ENCODE results near the gene NBEA. TPM values are rescaled to one million over a fixed set of nuclear protein-coding genes. Genes with fewer than 3 reads are reported as not detected.
A peak's percentile ranks its signal among the peaks of the same experiment; 100 is the strongest.

Gene NBEA
- total and polyA plus RNA-seq, 8 donors, result 1.6 to 36.0 (median 7.7) TPM

- Histone ChIP-seq H3K27me3 (no peaks in the 10 kb centered on the region), H3K9me3 (no peaks in the 10 kb centered on the region), H3K4me1 (no peaks in the 10 kb centered on the region), H3K27ac (no peak overlapping the region), H3K36me3 (no peaks in the 10 kb centered on the region), H3K4me3 (no peak overlapping the region)
- no peak for TF ChIP-seq EP300 (IDR thresholded peaks at IDR 0.05)
- TF ChIP-seq POLR2A (IDR thresholded peaks at IDR 0.05), result no peak
- TF ChIP-seq POLR2AphosphoS5 (IDR thresholded peaks at IDR 0.05), result no peak
- TF ChIP-seq CTCF (IDR thresholded peaks at IDR 0.05), result no peak
- intact Hi-C loops (cut with DNase I; ENCODE audit: low total_unique reads), result no loop called here
- no peak for DNase-seq
- 69 to 84% (median 81%) methylated on average over 3 of the region's 3 CpGs for WGBS, 5 donors
These were observed 615.4 kb downstream of the NBEA start for GRCh38 chr13:35557475-35557874.

- H3K36me3 ChIP-seq, result no peaks in the 10 kb centered on the region
- no peaks in the 10 kb centered on the region for H3K9me3 ChIP-seq
- no peaks in the 10 kb centered on the region for H3K4me1 ChIP-seq
- intact Hi-C loops (cut with DNase I; ENCODE audit: low total_unique reads), result no loop called here
- no peak for DNase-seq
- TF ChIP-seq EP300 (IDR thresholded peaks at IDR 0.05) (no peak), CTCF (IDR thresholded peaks at IDR 0.05) (no peak), POLR2AphosphoS5 (IDR thresholded peaks at IDR 0.05) (no peak), POLR2A (IDR thresholded peaks at IDR 0.05) (no peak)
- no peak overlapping the region for H3K4me3 ChIP-seq
- no peak overlapping the region for H3K27ac ChIP-seq
- H3K27me3 ChIP-seq, result no peaks in the 10 kb centered on the region
- 75 to 92% (median 89%) methylated on average over 2 of the region's 2 CpGs for WGBS, 5 donors
These were observed 619.5 kb downstream of the NBEA start for GRCh38 chr13:35561540-35561939.

GRCh38 chr13:35565273-35565672 is 623.2 kb downstream of the NBEA start:
- 92 to 98% (median 97%) methylated on average over 1 of the region's 1 CpG for WGBS, 5 donors

DNA sequence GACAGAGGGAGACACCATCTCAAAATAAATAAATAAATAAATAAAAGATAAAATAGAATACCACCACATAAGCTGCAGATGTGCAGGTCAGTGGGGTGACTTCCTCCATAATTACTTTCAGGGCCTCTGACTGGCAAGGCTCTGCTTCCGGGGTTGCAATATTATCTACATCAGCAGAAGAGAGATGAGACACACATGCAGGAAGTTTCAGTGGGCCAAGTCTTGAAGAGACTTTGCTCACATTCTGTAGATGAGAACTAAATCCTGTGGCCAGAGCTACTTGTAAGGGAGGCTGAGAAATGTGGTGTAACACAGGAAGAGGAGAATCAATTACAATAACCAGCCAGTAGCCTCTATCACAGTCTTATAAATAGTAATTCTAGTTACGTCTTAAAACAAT is 624.3 kb downstream of the NBEA start:
- 79 to 92% (median 82%) methylated on average over 2 of the region's 2 CpGs for WGBS, 5 donors
- no peaks in the 10 kb centered on the region for H3K4me1 ChIP-seq
- DNase-seq, result peak in 1 of 2 donors; percentile 10
- H3K36me3 ChIP-seq, result no peaks in the 10 kb centered on the region
- no peak overlapping the region for H3K27ac ChIP-seq
- H3K9me3 ChIP-seq, result no peaks in the 10 kb centered on the region
- H3K27me3 ChIP-seq, result no peaks in the 10 kb centered on the region
- H3K4me3 ChIP-seq, result no peak overlapping the region
- intact Hi-C loops (cut with DNase I; ENCODE audit: low total_unique reads), result no loop called here
- TF ChIP-seq EP300 (IDR thresholded peaks at IDR 0.05) (no peak), POLR2AphosphoS5 (IDR thresholded peaks at IDR 0.05) (no peak), POLR2A (IDR thresholded peaks at IDR 0.05) (no peak), CTCF (IDR thresholded peaks at IDR 0.05) (no peak)

More at GRCh38 chr13:35565273-35565672, 623.2 kb downstream of the NBEA start:
- Histone ChIP-seq H3K4me3 (no peak overlapping the region), H3K27ac (no peak overlapping the region), H3K27me3 (no peaks in the 10 kb centered on the region), H3K36me3 (no peaks in the 10 kb centered on the region), H3K9me3 (no peaks in the 10 kb centered on the region), H3K4me1 (no peaks in the 10 kb centered on the region)
- DNase-seq, result no peak
- intact Hi-C loops (cut with DNase I; ENCODE audit: low total_unique reads), result no loop called here
- TF ChIP-seq POLR2AphosphoS5 (IDR thresholded peaks at IDR 0.05), result no peak
- no peak for TF ChIP-seq CTCF (IDR thresholded peaks at IDR 0.05)
- no peak for TF ChIP-seq POLR2A (IDR thresholded peaks at IDR 0.05)
- TF ChIP-seq EP300 (IDR thresholded peaks at IDR 0.05), result no peak

All from stomach (tissue), 9 donors.